Activated effector memory CD4-positive, alpha-beta T cell treated with anti-CD3 and anti-CD28 coated beads, Interleukin-2, amount 50 U/mL, for 16 hours (primary cell): ENCODE measurements around the gene XPNPEP1.
A peak's percentile ranks its signal among the peaks of the same experiment; 100 is the strongest.

Experiments
- DNase-seq: peaks from one replicate; pipeline ENCODE4 v3.0.0-alpha.2; 2020

Gene XPNPEP1

DNA sequence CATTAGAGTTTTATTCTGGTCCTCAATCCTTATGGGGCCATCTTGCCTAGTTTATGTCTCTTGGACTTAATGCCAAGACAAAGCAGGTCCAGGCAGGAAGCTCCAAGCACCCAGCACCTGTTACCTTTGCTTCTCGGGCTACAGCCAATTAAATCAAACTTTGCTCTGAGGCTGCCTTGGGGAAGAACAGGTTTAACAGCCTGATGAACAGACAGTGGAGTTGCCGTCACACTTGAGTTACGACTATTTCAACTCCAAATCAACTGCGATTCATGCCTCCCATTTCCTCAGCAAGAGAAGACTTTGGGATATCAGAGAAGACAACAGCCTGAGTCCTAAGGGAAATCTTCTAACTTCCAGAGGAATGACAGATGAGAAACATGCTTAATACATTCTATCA lies 62.2 kb downstream of the XPNPEP1 start:
- DNase-seq = no peak

DNA sequence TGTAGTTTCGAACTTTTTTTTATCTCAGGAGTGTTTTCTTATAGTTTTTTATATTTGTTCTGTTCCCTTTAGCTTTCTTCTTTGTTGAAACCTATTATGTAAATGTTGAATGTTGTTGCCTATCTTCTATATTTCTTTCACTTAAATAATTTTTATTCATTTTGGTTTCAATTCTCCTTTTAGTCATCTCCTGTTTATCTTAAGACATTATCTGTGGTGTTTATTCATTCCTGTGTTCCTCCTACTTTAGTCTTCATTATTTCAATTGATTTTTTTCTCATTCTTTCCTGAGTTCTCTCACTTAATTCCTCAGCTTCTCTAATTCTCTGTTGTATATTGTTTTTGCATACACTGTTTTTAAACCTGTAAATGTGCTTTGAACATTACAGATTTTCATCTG lies 64.1 kb downstream of the XPNPEP1 start:
- no peak for DNase-seq

DNA sequence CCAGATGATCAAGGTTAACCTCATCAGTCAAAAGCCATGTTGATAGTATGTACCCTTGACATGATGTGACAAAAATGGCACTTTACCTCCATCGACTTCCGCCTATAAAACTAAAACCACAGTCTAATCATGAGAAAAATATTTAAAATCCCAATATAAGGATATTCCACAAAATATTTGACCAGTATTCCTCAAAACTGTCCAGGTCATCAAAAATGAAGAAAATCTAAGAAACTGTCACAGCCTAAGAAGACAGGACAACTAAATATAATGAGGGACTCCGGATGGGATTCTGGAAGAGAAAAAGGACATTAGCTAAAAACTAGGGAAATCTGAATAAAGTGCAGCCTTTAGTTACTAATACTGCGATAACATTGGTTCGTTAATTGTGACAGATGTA lies 67.6 kb downstream of the XPNPEP1 start:
- no peak for DNase-seq

DNA sequence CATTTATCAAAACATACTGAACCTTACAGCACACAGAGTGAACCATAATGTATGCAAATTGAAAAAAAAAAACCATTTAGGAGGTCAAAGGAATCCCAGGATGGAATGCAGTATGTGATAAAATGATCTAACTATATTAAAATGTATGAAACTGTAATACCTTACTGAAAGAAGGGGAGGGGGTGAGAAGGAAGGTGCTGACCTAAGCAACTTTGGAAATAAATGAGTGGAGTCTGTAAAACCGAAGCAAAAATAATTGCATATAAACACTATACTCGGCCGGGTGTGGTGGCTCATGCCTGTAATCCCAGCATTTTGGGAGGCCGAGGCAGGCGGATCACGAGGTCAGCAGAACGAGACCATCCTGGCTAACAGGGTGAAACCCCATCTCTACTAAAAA lies 69.4 kb downstream of the XPNPEP1 start:
- DNase-seq = no peak

DNA sequence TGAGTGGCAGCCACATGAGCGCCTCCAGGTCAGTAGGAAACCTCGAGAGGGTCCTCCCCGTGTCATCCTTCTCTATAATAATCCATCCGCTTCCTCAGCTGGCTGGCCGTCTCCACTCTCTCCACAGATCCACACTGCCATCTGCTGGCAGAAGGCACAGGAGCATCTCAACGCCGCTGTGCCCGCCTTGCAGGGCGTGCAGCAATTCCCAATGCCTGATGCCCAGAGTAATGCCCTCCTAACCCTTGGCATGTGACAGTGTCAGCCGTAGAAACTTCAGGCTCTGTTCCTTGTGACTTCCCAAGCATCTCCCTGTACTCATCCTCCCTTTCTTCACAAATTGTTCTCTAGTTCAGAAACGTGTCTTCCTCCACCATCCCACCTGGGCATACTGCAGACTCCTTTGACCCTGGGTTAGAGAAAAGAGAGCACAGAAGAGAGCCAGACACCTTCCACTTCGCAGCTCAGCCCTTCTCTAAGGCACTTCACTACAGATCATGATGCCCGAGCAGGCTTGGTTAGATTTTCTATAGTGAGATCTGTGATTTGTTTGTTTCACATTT lies 70.8 kb downstream of the XPNPEP1 start:
- DNase-seq = peak; percentile 88

DNA sequence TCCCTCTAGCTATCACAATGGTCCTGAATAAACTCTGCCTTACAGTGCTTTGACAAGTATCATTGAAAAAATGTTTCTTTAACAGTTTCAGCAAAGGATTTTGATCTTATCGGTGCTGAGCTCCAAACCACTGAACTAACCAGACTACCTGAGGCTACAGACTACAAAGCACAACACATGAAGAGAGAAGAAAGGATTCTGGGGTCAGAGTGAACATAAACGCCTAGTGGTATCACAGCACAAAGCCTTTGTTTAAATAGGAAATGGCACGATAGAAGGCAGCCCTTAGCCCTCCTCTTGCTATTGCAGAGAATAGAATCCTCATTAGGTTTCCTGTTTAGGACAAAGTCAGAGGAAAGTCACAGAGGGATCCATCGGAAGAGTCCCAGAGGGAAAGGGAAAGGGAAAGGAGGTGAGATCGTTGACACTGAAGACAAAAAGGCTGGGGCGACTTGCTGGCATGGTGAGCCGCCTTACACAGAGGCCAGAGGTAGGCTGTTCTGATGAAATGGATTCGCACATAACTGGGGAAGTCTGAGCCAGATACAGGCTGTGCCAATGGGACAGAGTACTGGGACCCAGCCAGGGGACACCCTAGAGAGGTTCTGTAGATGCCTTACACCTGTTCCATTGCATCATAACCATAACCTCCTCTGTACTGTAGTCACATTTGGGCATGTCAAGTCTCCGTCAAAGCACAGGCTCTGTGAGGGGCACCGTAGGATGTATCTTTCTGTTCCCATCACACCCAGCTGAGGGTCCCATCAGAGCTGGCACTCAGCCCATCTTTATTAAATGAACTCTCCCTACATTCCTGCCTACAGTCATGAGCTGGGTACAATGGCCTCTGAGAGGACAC lies 71.5 kb downstream of the XPNPEP1 start:
- no peak for DNase-seq

DNA sequence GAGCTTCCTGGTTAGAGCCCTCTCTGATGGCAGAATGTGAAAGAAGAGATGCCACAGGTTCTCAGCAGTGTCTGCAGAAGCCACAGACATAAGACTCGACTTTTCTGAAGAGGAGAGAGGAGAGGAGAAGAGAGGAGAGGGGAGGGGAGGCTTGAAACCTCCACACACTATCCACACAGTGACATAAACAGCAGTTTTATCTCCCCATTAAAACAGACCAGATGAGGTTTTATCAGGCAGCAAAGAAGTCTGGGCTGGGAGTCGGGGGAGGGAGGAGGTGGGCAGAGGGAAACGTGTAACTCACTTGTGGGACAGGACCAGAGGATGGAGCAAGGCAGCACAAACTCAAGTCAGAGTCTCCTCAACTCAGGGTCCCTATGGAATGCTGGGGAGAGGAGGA lies 76.5 kb downstream of the XPNPEP1 start:
- DNase-seq = no peak

DNA sequence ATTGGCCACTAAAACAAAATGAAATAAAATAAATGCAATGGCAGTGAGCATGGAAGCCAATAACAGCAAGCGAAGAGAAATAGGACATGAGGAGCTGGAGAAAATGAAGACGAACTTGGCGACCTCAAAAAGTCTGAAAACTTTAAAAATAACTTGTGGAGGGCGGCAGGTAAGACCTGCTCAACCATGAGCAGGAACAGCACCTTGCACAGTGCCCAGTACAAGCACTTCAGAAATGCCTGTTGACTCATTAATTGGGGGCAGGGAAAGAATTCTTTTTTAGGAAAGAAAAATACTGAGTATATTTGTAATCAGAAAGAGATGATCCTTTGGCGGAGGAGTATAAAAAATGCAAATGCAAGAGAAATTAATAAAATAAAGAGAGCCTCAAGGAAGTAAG lies 78.0 kb downstream of the XPNPEP1 start:
- DNase-seq = no peak

DNA sequence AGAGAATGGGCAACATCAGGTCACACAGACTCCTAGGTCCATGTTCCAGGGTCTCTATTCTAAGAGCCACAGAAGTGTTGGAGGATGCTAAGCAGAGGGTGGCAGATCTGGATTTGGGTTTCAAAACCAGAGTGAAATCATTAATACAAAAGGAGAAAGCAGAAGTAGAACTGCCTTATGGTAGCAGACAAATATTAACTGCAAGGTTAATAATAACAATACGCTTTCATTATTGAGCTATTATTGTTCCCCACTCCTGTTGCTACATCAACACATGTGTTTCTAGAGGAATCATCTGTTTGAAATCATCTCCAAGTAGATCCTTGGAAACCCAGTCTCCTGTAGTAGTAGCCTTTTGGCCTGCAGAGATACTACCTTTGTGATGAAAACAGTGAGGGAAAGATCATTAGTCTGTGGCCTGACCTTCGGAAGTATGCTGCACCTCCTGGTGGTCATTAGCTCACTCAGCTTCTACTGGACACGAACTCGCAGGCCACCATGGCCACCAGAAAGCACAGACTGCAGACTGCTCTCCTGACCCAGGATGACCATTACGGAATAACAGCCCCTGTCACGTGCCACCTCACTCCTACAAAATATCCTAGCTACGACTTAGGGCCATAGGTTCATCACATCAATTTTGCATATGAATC lies 84.6 kb downstream of the XPNPEP1 start:
- DNase-seq = no peak

DNA sequence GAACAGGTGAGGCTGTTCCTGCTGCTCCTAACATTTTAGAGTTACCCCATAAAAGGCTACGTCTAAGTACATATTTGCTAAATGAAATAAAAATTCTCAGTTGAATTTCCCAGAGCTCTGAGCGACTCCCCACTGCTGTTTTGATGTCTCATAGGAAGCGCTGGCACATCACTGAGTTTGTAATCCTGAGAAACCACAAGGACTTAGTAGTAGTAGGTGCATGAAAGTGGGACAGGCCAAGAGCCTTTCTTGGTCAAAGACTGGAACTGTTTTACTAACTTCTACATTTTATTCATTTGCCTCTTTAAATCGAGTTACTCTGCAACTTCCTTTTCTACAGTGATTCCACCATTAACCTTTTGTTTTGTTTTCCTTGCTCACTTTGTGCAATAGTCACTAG lies 85.9 kb downstream of the XPNPEP1 start:
- no peak for DNase-seq

DNA sequence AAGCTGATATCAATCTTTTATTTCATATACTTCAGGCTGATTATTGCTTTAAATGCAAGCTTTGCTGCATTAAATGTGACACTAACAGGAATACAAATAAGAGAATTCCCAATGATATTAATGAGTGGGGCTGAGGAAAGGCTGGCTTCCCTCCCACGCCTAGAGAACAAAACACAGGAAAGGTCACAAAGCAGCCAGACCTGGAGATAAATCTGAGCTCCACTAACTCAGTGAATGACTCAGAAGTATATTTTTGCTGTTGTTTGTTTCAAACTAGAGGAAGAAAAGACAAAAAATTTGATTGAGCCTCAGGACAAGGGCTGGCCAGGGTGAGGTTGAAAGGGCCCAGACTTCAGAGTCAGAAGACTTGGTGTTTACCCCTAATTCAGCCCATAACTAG lies 88.1 kb downstream of the XPNPEP1 start:
- DNase-seq = no peak

DNA sequence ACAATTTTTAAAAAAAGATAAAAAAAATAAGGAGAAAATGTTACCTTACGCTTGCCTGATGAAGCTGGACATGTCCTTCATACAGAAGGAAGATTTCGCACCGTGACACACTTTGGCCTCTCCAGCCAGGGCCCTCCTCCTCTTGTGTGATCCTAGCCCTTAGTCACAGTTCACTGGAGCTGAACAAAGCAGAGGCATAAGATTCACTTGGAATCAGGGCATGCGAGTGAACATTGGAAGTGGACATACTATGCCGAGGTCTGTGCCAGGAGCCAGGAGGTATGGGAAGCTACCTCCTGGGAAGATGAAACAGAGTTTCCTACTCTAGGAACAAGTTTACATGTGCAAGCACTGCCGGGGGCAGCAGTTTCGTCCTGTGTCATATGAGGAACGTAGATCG lies 91.5 kb downstream of the XPNPEP1 start:
- no peak for DNase-seq

DNA sequence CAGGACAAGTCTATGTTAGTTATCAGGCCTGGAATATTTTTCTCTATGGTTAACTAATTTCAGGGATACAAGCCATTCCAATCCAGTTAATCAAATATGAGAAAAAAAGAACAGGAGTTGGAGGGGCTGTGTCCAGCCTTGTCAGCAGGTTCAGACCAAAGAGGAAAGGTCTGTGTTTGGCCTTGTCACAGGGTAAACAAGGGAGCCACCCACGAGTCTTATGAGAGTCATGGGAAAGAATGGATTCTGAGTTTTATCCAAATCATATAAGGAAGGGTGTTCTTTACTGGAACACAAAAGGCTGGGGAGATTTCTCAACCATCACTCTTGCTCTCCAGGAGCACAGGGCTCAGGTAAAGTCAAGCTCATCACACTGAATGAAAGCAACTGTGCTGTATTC lies 99.1 kb downstream of the XPNPEP1 start:
- no peak for DNase-seq

DNA sequence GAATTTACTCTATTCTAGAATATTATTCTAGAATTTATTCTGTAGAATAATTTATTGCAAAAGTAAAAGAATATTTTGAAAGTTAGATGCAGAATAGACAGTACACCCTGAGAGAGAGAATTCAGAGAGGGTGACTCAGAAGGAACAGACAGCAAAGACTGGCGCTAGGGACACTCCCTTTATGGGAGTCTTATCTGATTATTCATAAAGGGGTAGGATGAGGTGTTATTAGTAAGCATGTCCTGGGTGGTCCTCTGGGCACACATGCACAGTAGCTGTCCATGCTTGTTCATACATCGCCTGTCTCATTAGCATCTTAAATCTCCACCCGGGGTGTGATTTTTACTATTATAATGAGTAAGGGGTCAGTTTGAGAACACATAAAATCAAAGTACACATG lies 100.1 kb downstream of the XPNPEP1 start:
- DNase-seq = no peak

DNA sequence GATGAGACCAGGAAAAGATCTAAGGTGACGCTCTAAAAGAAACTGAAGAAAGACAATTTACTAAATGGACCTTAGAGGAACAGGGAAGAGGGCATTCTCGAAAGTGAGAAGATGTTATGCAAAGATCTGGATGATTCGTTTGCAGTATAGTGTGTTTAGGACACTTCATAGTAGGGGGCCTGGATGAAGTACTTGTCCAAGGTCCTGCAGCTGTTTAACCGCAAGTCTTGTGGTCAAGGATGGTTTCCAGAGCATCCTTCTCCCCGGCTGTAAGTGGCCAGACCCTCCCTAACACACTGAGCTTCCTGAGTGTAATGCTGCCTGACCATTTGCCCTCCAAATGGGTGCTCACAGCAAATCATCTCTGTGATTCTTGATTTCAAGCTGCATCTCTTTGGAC lies 101.6 kb downstream of the XPNPEP1 start:
- no peak for DNase-seq

DNA sequence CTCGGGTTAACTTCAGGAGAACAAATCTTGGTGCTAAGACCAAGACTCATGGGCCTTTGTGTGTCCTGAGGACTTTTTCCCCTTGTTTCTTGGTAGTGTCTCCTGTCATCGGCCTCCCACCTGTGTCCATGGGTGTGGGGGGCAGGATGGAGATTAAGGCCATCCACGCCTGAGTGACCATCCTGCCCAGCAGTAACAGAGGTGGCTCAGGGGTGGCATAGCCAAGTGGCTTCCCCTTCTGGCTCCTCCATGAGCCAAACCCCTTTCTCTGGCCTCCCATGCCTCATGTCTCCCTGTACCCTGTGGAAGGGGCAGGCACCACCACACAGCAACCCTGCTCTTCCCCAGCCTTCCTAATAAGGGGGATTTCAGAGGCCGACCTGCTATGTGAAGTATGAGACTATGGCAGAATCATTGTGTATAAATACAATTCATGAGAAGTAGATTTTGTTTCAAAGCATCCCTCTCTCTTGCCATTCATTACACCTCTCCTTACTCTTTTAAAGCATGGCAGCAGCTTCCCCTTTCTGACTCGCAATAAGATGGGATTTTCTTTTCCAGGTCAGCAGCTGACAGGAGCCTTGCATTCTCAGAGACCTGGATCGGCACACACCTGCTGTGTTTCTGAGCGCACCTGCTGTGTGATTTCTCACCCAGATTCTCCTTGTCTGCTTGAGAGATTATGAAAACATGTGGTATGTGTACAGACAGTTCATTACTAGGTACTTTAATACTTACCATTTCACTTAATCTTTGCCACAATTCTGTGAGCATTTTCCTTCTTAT lies 102.5 kb downstream of the XPNPEP1 start:
- no peak for DNase-seq

DNA sequence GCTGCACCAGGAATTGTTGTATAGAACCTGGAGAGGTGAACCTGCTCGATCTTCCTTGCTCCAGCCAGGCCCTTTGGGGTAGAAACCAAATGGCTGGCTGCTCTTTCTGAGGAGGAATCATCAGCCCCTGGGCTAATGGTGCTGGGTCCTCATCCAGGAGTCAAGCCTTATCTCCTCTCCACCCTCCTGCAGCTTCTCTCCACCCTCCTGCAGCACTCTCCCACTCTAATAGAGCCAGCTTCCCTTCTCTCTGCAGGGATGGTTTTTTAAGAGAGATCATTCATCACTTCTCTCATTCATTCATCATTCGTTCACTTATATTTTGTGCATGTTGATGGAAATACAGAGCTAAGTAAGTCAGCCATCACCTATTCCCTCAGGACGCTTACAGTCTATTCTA lies 103.5 kb downstream of the XPNPEP1 start:
- no peak for DNase-seq
